Measurements from ENCODE around the gene PPP1R14D.
"Not testable (repeated sequence)": the region's sequence is repeated elsewhere in the genome, so short reads cannot be mapped to it uniquely, and the experiment has no call there.

The PPP1R14D gene

GRCh38 chr15:40863660-40864270 lies 35.3 kb upstream of the PPP1R14D start:
- Histone ChIP-seq H3K4me3 (replicated peaks; ENCODE audit: insufficient read depth, low read length) (no peak overlapping the region), H3K27ac (replicated peaks) (no peak overlapping the region), H3K27me3 (ENCODE audit: insufficient read depth, poor library complexity, severe bottlenecking) (no peaks in the 10 kb centered on the region)
- no peak for DNase-seq (ENCODE audit: low read depth in 1 of 2, low spot score in 1 of 2)
- TF ChIP-seq, protein P1, sequence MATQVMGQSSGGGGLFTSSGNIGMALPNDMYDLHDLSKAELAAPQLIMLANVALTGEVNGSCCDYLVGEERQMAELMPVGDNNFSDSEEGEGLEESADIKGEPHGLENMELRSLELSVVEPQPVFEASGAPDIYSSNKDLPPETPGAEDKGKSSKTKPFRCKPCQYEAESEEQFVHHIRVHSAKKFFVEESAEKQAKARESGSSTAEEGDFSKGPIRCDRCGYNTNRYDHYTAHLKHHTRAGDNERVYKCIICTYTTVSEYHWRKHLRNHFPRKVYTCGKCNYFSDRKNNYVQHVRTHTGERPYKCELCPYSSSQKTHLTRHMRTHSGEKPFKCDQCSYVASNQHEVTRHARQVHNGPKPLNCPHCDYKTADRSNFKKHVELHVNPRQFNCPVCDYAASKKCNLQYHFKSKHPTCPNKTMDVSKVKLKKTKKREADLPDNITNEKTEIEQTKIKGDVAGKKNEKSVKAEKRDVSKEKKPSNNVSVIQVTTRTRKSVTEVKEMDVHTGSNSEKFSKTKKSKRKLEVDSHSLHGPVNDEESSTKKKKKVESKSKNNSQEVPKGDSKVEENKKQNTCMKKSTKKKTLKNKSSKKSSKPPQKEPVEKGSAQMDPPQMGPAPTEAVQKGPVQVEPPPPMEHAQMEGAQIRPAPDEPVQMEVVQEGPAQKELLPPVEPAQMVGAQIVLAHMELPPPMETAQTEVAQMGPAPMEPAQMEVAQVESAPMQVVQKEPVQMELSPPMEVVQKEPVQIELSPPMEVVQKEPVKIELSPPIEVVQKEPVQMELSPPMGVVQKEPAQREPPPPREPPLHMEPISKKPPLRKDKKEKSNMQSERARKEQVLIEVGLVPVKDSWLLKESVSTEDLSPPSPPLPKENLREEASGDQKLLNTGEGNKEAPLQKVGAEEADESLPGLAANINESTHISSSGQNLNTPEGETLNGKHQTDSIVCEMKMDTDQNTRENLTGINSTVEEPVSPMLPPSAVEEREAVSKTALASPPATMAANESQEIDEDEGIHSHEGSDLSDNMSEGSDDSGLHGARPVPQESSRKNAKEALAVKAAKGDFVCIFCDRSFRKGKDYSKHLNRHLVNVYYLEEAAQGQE (IDR thresholded peaks at IDR 0.05; ENCODE audit: insufficient replicate concordance, low read depth) = no peak
- TF ChIP-seq GABPA (IDR thresholded peaks at IDR 0.05; ENCODE audit: low read depth) (no peak), SPI1 (IDR thresholded peaks at IDR 0.05; ENCODE audit: borderline replicate concordance, low read depth) (no peak), POLR2AphosphoS5 (IDR thresholded peaks at IDR 0.05; ENCODE audit: low read depth) (no peak)
- TF ChIP-seq, protein P2, sequence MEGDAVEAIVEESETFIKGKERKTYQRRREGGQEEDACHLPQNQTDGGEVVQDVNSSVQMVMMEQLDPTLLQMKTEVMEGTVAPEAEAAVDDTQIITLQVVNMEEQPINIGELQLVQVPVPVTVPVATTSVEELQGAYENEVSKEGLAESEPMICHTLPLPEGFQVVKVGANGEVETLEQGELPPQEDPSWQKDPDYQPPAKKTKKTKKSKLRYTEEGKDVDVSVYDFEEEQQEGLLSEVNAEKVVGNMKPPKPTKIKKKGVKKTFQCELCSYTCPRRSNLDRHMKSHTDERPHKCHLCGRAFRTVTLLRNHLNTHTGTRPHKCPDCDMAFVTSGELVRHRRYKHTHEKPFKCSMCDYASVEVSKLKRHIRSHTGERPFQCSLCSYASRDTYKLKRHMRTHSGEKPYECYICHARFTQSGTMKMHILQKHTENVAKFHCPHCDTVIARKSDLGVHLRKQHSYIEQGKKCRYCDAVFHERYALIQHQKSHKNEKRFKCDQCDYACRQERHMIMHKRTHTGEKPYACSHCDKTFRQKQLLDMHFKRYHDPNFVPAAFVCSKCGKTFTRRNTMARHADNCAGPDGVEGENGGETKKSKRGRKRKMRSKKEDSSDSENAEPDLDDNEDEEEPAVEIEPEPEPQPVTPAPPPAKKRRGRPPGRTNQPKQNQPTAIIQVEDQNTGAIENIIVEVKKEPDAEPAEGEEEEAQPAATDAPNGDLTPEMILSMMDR (IDR thresholded peaks at IDR 0.05; ENCODE audit: insufficient read depth, low read length) = no peak

DNA sequence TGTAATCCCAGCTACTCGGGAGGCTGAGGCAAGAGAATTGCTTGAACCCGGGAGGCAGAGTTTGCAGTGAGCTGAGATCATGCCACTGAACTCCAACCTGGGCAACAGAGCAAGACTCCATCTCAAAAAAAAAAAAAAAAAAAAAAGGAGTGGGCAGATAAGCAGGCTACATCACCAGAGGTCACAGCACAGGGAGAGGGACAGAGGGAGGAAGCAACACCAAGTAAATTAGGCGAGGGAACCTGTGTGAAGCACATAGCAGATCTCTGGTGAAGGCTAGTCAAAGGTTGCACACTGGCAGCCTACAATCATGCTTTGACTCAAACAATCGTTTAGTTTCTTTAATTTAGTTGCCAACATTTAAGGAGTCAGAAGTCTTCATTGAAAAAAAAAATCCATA lies 32.6 kb upstream of the PPP1R14D start:
- H3K27ac ChIP-seq (replicated peaks); H3K4me3 ChIP-seq (replicated peaks; ENCODE audit: insufficient read depth, low read length); DNase-seq (ENCODE audit: low read depth in 1 of 2, low spot score in 1 of 2): not testable (repeated sequence)

DNA sequence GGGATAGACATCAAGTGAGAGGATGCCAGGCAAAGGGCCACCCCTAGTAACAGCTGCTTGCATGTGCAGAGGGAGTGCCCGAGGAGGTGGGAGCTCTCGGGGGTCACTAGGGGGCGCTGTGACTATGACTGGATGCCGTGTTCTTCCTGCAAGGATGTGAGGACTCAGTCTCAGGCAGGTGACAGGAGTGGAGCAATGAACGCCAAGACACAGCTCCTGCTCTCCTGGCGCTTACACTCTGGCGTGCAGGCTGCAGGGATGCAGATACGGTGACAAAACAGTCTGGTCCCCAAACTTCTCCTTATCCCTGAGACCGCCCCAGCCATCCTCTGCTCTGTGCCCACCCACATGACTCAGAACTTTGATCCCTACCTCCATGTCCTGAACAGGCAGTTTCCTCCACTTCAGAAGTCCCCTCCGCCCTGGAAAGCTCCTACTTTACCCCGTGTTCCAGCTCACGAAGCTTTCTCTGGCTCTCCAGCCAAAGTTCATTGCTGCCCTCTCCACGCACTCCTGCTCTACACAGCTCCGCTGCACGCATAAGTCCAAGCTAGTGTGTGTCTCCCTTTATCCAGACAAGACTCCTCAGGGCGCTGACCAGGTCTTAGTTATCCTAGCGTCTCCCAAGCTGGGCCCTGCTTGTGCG lies 30.8 kb upstream of the PPP1R14D start:
- Histone ChIP-seq H3K27ac (replicated peaks) (no peak overlapping the region), H3K4me3 (replicated peaks; ENCODE audit: insufficient read depth, low read length) (no peak overlapping the region), H3K27me3 (ENCODE audit: insufficient read depth, poor library complexity, severe bottlenecking) (no peaks in the 10 kb centered on the region)
- DNase-seq (ENCODE audit: low read depth in 1 of 2, low spot score in 1 of 2) = peak; percentile 70 to 87
- TF ChIP-seq POLR2AphosphoS5 (IDR thresholded peaks at IDR 0.05; ENCODE audit: low read depth) = no peak
- TF ChIP-seq, protein P2 (IDR thresholded peaks at IDR 0.05; ENCODE audit: insufficient read depth, low read length) = peak; percentile 84
- no peak for TF ChIP-seq GABPA (IDR thresholded peaks at IDR 0.05; ENCODE audit: low read depth)

More for the DNA sequence above, 32.6 kb upstream of the PPP1R14D start:
- H3K27me3 ChIP-seq (ENCODE audit: insufficient read depth, poor library complexity, severe bottlenecking) = not testable (repeated sequence)

- Histone ChIP-seq H3K27ac (replicated peaks) (no peak overlapping the region), H3K27me3 (ENCODE audit: insufficient read depth, poor library complexity, severe bottlenecking) (no peaks in the 10 kb centered on the region), H3K4me3 (replicated peaks; ENCODE audit: insufficient read depth, low read length) (no peak overlapping the region)
- TF ChIP-seq SPI1 (IDR thresholded peaks at IDR 0.05; ENCODE audit: borderline replicate concordance, low read depth) (no peak), POLR2AphosphoS5 (IDR thresholded peaks at IDR 0.05; ENCODE audit: low read depth) (no peak), GABPA (IDR thresholded peaks at IDR 0.05; ENCODE audit: low read depth) (no peak)
- TF ChIP-seq, protein P2 (IDR thresholded peaks at IDR 0.05; ENCODE audit: insufficient read depth, low read length) = no peak
- TF ChIP-seq, protein P1 (IDR thresholded peaks at IDR 0.05; ENCODE audit: insufficient replicate concordance, low read depth) = no peak
- no peak for DNase-seq (ENCODE audit: low read depth in 1 of 2, low spot score in 1 of 2)
Measured at GRCh38 chr15:40858706-40859105, 30.2 kb upstream of the PPP1R14D start.

Data from HL-60 (cell line).